Natural killer cell (primary cell): Measurements from ENCODE around the gene POLR1D. TPM values are rescaled to one million over a fixed set of nuclear protein-coding genes. Genes with fewer than 3 reads are reported as not detected.
A peak's percentile ranks its signal among the peaks of the same experiment; 100 is the strongest.

Experiments used
- ATAC-seq, 3 donors: fragments of 150-1000 bp in 2 of 3; fragments of 200-7000 bp in 1 of 3; cut with Tn5 transposase; 1 replicate in 1 of 3; 2 replicates in 2 of 3; pipeline ENCODE4 v1.10.0; 2021; ENCODE audit warnings: mild to moderate bottlenecking in 2 of 3, moderate library complexity in 2 of 3
- DNase-seq, 2 donors: peaks; one replicate each; pipeline versions ENCODE4 v3.0.0 to v3.0.0-alpha.2; 2013 to 2021; ENCODE audit warnings: mixed read lengths in 1 of 2
- H3K27ac ChIP-seq: one replicate; pipeline ENCODE4 v1.5.1; 2013; ENCODE audit warnings: mild to moderate bottlenecking, low read length
- H3K27me3 ChIP-seq: one replicate; pipeline ENCODE4 v1.6.1; 2013; ENCODE audit warnings: low read length; ENCODE audit not compliant: control insufficient read depth, insufficient read depth
- H3K36me3 ChIP-seq: one replicate; pipeline ENCODE4 v1.6.1; 2013; ENCODE audit warnings: low read length; ENCODE audit not compliant: control insufficient read depth, insufficient read depth
- H3K4me1 ChIP-seq: one replicate; pipeline ENCODE4 v1.6.1; 2013; ENCODE audit warnings: low read length; ENCODE audit not compliant: control insufficient read depth, insufficient read depth
- H3K4me3 ChIP-seq: one replicate; pipeline ENCODE4 v1.5.1; 2013; ENCODE audit warnings: low read length
- H3K9me3 ChIP-seq: one replicate; pipeline ENCODE4 v1.6.1; 2013; ENCODE audit warnings: low read length; ENCODE audit not compliant: control insufficient read depth, insufficient read depth
- H3K27ac Mint-ChIP-seq, 2 donors: one replicate each; pipeline ENCODE4 v1.8.0; 2022; ENCODE audit warnings: mild to moderate bottlenecking in 2 of 2, mixed read lengths in 2 of 2, moderate library complexity in 1 of 2
- H3K27me3 Mint-ChIP-seq, 2 donors: one replicate each; pipeline ENCODE4 v1.8.0; 2022; ENCODE audit warnings: low read depth in 2 of 2, mixed read lengths in 2 of 2
- H3K36me3 Mint-ChIP-seq: one replicate; pipeline ENCODE4 v1.8.0; 2022; ENCODE audit warnings: mixed read lengths
- H3K4me1 Mint-ChIP-seq, 2 donors: one replicate each; pipeline ENCODE4 v1.8.0; 2022; ENCODE audit warnings: mixed read lengths in 2 of 2
- H3K4me3 Mint-ChIP-seq: one replicate; pipeline ENCODE4 v1.8.0; 2022; ENCODE audit warnings: mild to moderate bottlenecking, moderate library complexity, mixed read lengths
- H3K9me3 Mint-ChIP-seq, 2 donors: one replicate each; pipeline ENCODE4 v1.8.0; 2022; ENCODE audit warnings: mixed read lengths in 2 of 2
- WGBS: methylation state at CpG from one replicate; pipeline ENCODE4 v1.1.7; 2013; ENCODE audit warnings: missing lambda C conversion rate; ENCODE audit not compliant: insufficient coverage; 5-methylcytosine and 5-hydroxymethylcytosine counted together
- intact Hi-C: fragments of 100-400 bp; cut with micrococcal nuclease; formaldehyde crosslinking; loops from one replicate; pipeline ENCODE4 v1.14.2; 2022
- total RNA-seq, 4 donors: library from RNA; stranded (reverse); fragments of 120-200 nt in 1 of 4; gene quantifications; one replicate each; pipeline versions ENCODE4 v1.2.3 to v1.2.4, GENCODE V29; 2013 to 2022
- TF ChIP-seq, protein P1 (sequence below): fragments of 200-600 bp; IDR thresholded peaks from one replicate; pipeline ENCODE4 v1.8.0; 2022; ENCODE audit warnings: antibody characterized with exemption

POLR1D gene
- total RNA-seq, 3 donors from 2014 or later (not counting 1 experiment from before 2014, with no cell fraction given), result 109 to 132 (median 116) TPM

DNA sequence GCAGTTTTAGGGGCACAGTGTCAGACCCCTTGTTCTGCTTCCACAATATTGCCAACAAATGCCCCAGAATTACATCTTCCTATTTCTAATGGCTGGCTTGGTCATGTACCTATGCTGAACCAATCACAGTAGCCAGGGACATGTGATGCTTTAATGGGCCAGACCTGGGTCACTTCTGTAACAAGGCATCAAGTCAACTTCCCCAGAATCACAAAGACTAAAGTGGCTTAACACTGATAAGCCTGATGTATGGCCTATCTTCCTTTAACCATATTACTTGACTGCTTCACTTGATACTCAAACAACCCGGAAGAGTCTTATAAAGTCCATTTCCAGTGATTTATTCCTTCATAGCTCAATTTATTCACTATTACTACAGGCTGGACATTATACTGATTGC lies 21.0 kb upstream of the POLR1D start:
- intact Hi-C loops, result no loop called here
- H3K27ac Mint-ChIP-seq, result peak overlapping the region; percentile 2 to 53
- no peak for ATAC-seq

DNA sequence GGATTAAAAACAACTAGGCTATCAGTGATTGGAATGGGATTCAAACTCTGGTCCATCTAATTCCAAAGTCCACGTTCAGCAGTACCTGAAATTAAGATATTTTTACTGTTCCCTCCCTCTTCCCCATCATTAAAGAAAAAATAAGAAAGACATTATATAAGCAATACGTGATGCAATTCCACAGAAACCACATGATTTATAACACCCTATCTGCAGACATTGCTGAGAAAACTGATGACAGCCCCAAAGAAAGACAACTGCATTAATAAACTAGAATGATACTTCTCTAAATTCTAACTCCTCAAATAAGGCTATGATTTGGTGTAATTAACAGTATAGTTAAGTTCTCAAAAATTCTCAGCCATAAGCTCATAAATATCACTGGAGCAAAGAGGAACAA lies 20.5 kb upstream of the POLR1D start:
- Histone ChIP-seq H3K4me1 (no peaks in the 10 kb centered on the region), H3K9me3 (no peaks in the 10 kb centered on the region), H3K4me3 (no peak overlapping the region), H3K36me3 (no peaks in the 10 kb centered on the region), H3K27me3 (no peaks in the 10 kb centered on the region), H3K27ac (no peak overlapping the region)
- intact Hi-C loops, result no loop called here
- peak in 2 of 3 donors; percentile 38 to 62 for ATAC-seq
- 80% methylated on average over 1 of the region's 2 CpGs for WGBS
- H3K9me3 Mint-ChIP-seq, result no peaks in the 10 kb centered on the region
- DNase-seq, result no peak
- H3K4me3 Mint-ChIP-seq, result no peak overlapping the region
- TF ChIP-seq, protein P1, sequence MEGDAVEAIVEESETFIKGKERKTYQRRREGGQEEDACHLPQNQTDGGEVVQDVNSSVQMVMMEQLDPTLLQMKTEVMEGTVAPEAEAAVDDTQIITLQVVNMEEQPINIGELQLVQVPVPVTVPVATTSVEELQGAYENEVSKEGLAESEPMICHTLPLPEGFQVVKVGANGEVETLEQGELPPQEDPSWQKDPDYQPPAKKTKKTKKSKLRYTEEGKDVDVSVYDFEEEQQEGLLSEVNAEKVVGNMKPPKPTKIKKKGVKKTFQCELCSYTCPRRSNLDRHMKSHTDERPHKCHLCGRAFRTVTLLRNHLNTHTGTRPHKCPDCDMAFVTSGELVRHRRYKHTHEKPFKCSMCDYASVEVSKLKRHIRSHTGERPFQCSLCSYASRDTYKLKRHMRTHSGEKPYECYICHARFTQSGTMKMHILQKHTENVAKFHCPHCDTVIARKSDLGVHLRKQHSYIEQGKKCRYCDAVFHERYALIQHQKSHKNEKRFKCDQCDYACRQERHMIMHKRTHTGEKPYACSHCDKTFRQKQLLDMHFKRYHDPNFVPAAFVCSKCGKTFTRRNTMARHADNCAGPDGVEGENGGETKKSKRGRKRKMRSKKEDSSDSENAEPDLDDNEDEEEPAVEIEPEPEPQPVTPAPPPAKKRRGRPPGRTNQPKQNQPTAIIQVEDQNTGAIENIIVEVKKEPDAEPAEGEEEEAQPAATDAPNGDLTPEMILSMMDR, result no peak
- H3K27ac Mint-ChIP-seq, result peak overlapping the region; percentile 2 to 53
- no peaks in the 10 kb centered on the region for H3K27me3 Mint-ChIP-seq
- H3K36me3 Mint-ChIP-seq, result no peaks in the 10 kb centered on the region
- peaks cover 30 to 31% of the 10 kb centered on the region in 2 donors for H3K4me1 Mint-ChIP-seq

More for the DNA sequence above, 21.0 kb upstream of the POLR1D start:
- Mint-ChIP-seq H3K9me3 (no peaks in the 10 kb centered on the region), H3K4me1 (peaks cover 26 to 27% of the 10 kb centered on the region in 2 donors), H3K36me3 (no peaks in the 10 kb centered on the region), H3K4me3 (no peak overlapping the region), H3K27me3 (no peaks in the 10 kb centered on the region)
- Histone ChIP-seq H3K9me3 (no peaks in the 10 kb centered on the region), H3K27ac (no peak overlapping the region), H3K36me3 (no peaks in the 10 kb centered on the region), H3K4me1 (no peaks in the 10 kb centered on the region), H3K27me3 (no peaks in the 10 kb centered on the region), H3K4me3 (no peak overlapping the region)
- 100% methylated on average over 1 of the region's 1 CpG for WGBS
- TF ChIP-seq, protein P1, result no peak
- no peak for DNase-seq

DNA sequence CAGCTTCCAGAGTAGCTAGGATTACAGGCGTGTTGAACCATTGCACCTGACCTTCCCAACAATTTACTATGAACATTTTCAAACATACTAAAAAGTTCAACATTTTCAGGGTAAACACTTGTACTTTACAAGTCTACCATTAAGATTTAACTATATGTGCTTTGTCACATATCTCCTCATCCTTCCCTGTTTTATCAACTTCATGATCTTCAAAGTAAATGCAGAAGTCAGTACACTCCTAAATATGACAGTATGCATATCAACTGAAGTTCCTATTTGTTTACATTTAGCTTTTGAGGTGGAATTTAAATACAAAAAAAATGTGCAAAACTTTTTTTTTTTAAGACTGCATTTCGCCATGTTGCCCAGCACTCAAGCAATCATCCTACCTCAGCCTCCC lies 19.9 kb upstream of the POLR1D start:
- Histone ChIP-seq H3K36me3 (no peaks in the 10 kb centered on the region), H3K9me3 (no peaks in the 10 kb centered on the region), H3K4me3 (no peak overlapping the region), H3K4me1 (no peaks in the 10 kb centered on the region), H3K27me3 (no peaks in the 10 kb centered on the region), H3K27ac (no peak overlapping the region)
- DNase-seq, result no peak
- ATAC-seq, result no peak
- Mint-ChIP-seq H3K27ac (no peak overlapping the region), H3K27me3 (no peaks in the 10 kb centered on the region), H3K4me1 (peaks cover 34 to 35% of the 10 kb centered on the region in 2 donors), H3K36me3 (no peaks in the 10 kb centered on the region), H3K9me3 (no peaks in the 10 kb centered on the region), H3K4me3 (no peak overlapping the region)
- 100% methylated on average over 2 of the region's 2 CpGs for WGBS
- TF ChIP-seq, protein P1, result no peak
- intact Hi-C loops, result no loop called here

DNA sequence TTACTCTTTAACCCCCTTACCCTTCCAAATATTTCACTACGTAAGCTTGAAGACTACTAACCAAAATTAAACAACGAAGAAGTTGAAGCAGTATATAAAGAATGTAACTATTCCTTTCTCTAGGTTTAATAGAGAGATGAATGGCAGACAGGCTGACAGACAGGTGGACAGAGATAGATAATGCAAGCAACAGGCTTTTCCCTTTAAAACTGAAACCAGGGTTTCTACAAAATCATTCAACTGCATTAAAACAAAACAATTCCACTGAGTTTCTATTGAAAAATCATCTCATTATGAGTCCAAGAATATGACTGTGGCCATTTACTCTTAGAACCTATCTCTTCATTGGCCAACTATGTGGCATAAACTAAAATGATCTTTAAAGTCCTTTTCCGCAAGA lies 16.6 kb upstream of the POLR1D start:
- H3K36me3 Mint-ChIP-seq, result no peaks in the 10 kb centered on the region
- no CpG with 5 or more reads among the region's 3 CpGs for WGBS
- no peak overlapping the region for H3K4me3 Mint-ChIP-seq
- Histone ChIP-seq H3K4me3 (no peak overlapping the region), H3K27ac (no peak overlapping the region), H3K36me3 (no peaks in the 10 kb centered on the region), H3K9me3 (no peaks in the 10 kb centered on the region), H3K27me3 (no peaks in the 10 kb centered on the region), H3K4me1 (no peaks in the 10 kb centered on the region)
- TF ChIP-seq, protein P1, result no peak
- no peaks in the 10 kb centered on the region for H3K9me3 Mint-ChIP-seq
- no peak for DNase-seq
- ATAC-seq, result no peak
- H3K27me3 Mint-ChIP-seq, result no peaks in the 10 kb centered on the region
- intact Hi-C loops, result no loop called here
- H3K4me1 Mint-ChIP-seq, result peaks cover 40 to 44% of the 10 kb centered on the region in 2 donors
- no peak overlapping the region for H3K27ac Mint-ChIP-seq
